H9 (cell line): ENCODE measurements around the gene DENND4B. TPM values are rescaled to one million over a fixed set of nuclear protein-coding genes. Genes with fewer than 3 reads are reported as not detected.

Experiments
- DNase-seq: peaks from one replicate; pipeline ENCODE4 v3.0.0-alpha.2; 2017
- H2AFZ ChIP-seq: one replicate; pipeline ENCODE4 v1.6.1; 2013; ENCODE audit warnings: mild to moderate bottlenecking, low read length, control low read depth, moderate library complexity
- H2AK5ac ChIP-seq: 2 replicates; pipeline ENCODE4 v1.6.1; 2013; ENCODE audit warnings: low read length, control low read depth, mixed read lengths; ENCODE audit not compliant: insufficient read length
- H2BK120ac ChIP-seq: one replicate; pipeline ENCODE4 v1.6.1; 2013; ENCODE audit warnings: low read depth, mild to moderate bottlenecking, low read length, control low read depth, inconsistent platforms; ENCODE audit not compliant: poor library complexity, severe bottlenecking
- H2BK12ac ChIP-seq: 2 replicates; pipeline ENCODE4 v1.6.1; 2013; ENCODE audit warnings: low read length, control low read depth, mixed read lengths, low read depth; ENCODE audit not compliant: insufficient read length
- H2BK15ac ChIP-seq: 2 replicates; pipeline ENCODE4 v1.6.1; 2013; ENCODE audit warnings: low read depth, low read length, control low read depth
- H2BK20ac ChIP-seq: one replicate; pipeline ENCODE4 v1.6.1; 2013; ENCODE audit warnings: low read depth, mild to moderate bottlenecking, low read length, control low read depth, inconsistent platforms; ENCODE audit not compliant: poor library complexity, severe bottlenecking
- H2BK5ac ChIP-seq: 2 replicates; pipeline ENCODE4 v1.6.1; 2013; ENCODE audit warnings: low read length, control low read depth, mixed read lengths; ENCODE audit not compliant: insufficient read length
- H3K14ac ChIP-seq: 2 replicates; pipeline ENCODE4 v1.6.1; 2013; ENCODE audit warnings: low read length, control low read depth; ENCODE audit not compliant: insufficient read depth
- H3K18ac ChIP-seq: 2 replicates; pipeline ENCODE4 v1.6.1; 2013; ENCODE audit warnings: low read depth, mild to moderate bottlenecking, mixed read lengths, low read length, control low read depth; ENCODE audit not compliant: insufficient read length
- H3K23ac ChIP-seq: 2 replicates; pipeline ENCODE4 v1.6.1; 2013; ENCODE audit warnings: low read length, control low read depth, mixed read lengths, low read depth; ENCODE audit not compliant: insufficient read length
- H3K23me2 ChIP-seq: 2 replicates; pipeline ENCODE4 v1.6.1; 2013; ENCODE audit warnings: low read depth, mild to moderate bottlenecking, mixed read lengths, low read length, control low read depth; ENCODE audit not compliant: insufficient read length, poor library complexity, severe bottlenecking
- H3K27ac ChIP-seq: 2 replicates; pipeline ENCODE4 v1.5.1; 2013; ENCODE audit warnings: low read length, control low read depth, mixed read lengths, low read depth; ENCODE audit not compliant: insufficient read length
- H3K27me3 ChIP-seq: 2 replicates; pipeline ENCODE4 v1.6.1; 2013; ENCODE audit warnings: low read length, control low read depth, inconsistent platforms; ENCODE audit not compliant: insufficient read depth
- H3K4ac ChIP-seq: 2 replicates; pipeline ENCODE4 v1.6.1; 2013; ENCODE audit warnings: low read depth, mild to moderate bottlenecking, control low read depth, inconsistent platforms, low read length, moderate library complexity
- H3K4me1 ChIP-seq: 2 replicates; pipeline ENCODE4 v1.6.1; 2013; ENCODE audit warnings: low read length, control low read depth, inconsistent platforms; ENCODE audit not compliant: insufficient read depth
- H3K4me2 ChIP-seq: 2 replicates; pipeline ENCODE4 v1.6.1; 2013; ENCODE audit warnings: low read length, control low read depth, mixed read lengths; ENCODE audit not compliant: insufficient read length, insufficient read depth
- H3K56ac ChIP-seq: 2 replicates; pipeline ENCODE4 v1.6.1; 2013; ENCODE audit warnings: low read depth, mild to moderate bottlenecking, mixed read lengths, low read length, control low read depth; ENCODE audit not compliant: insufficient read length
- H3K79me1 ChIP-seq: 2 replicates; pipeline ENCODE4 v1.6.1; 2013; ENCODE audit warnings: low read depth, mild to moderate bottlenecking, moderate library complexity, low read length, control low read depth, inconsistent platforms; ENCODE audit not compliant: insufficient read depth, poor library complexity, severe bottlenecking
- H3K79me2 ChIP-seq: 2 replicates; pipeline ENCODE4 v1.6.1; 2013; ENCODE audit warnings: low read length, control low read depth, inconsistent platforms; ENCODE audit not compliant: insufficient read depth
- H3K9ac ChIP-seq: 2 replicates; pipeline ENCODE4 v1.6.1; 2013; ENCODE audit warnings: low read length, control low read depth, mixed read lengths; ENCODE audit not compliant: insufficient read length; ENCODE audit errors: extremely low read depth
- H3K9me3 ChIP-seq: one replicate; pipeline ENCODE4 v1.6.1; 2013; ENCODE audit warnings: low read depth, low read length, inconsistent platforms; ENCODE audit not compliant: control insufficient read depth
- H3T11ph ChIP-seq: one replicate; pipeline ENCODE4 v1.6.1; 2013; ENCODE audit warnings: mild to moderate bottlenecking, low read length, control low read depth, inconsistent platforms
- H4K20me1 ChIP-seq: one replicate; pipeline ENCODE4 v1.6.1; 2013; ENCODE audit not compliant: control insufficient read depth, insufficient read length, insufficient read depth
- H4K5ac ChIP-seq: 2 replicates; pipeline ENCODE4 v1.6.1; 2013; ENCODE audit warnings: low read depth, mild to moderate bottlenecking, mixed read lengths, low read length, control low read depth; ENCODE audit not compliant: insufficient read length
- H4K8ac ChIP-seq: replicated peaks from 2 replicates; pipeline ENCODE4 v1.6.1; 2013; ENCODE audit warnings: low read length, control low read depth, mixed read lengths, low read depth; ENCODE audit not compliant: insufficient read length
- H4K91ac ChIP-seq: 2 replicates; pipeline ENCODE4 v1.6.1; 2013; ENCODE audit warnings: low read depth, mild to moderate bottlenecking, moderate library complexity, mixed read lengths, low read length, control low read depth; ENCODE audit not compliant: insufficient read length
- H3K27ac Mint-ChIP-seq, 3 experiments: 2 replicates in 2 of 3; 3 replicates in 1 of 3; pipeline ENCODE4 v1.8.0; 2020 to 2021; ENCODE audit warnings: mixed read lengths in 3 of 3, mild to moderate bottlenecking in 1 of 3, moderate library complexity in 1 of 3
- H3K27me3 Mint-ChIP-seq: 2 replicates; pipeline ENCODE4 v1.8.0; 2021; ENCODE audit warnings: low read depth, mild to moderate bottlenecking, moderate library complexity, mixed read lengths
- H3K36me3 Mint-ChIP-seq, 3 experiments: 2 replicates in 2 of 3; 3 replicates in 1 of 3; pipeline ENCODE4 v1.8.0; 2020 to 2021; ENCODE audit warnings: low read depth in 3 of 3, mixed read lengths in 3 of 3; ENCODE audit not compliant: insufficient read depth in 1 of 3
- H3K4me1 Mint-ChIP-seq, 2 experiments: 2 replicates each; pipeline ENCODE4 v1.8.0; 2020; ENCODE audit warnings: mixed read lengths in 2 of 2
- H3K4me3 Mint-ChIP-seq, 2 experiments: 2 replicates in 1 of 2; 3 replicates in 1 of 2; pipeline ENCODE4 v1.8.0; 2020 to 2021; ENCODE audit warnings: mild to moderate bottlenecking in 2 of 2, mixed read lengths in 2 of 2, moderate library complexity in 1 of 2
- H3K9me3 Mint-ChIP-seq, 2 experiments: 2 replicates in 1 of 2; 3 replicates in 1 of 2; pipeline ENCODE4 v1.8.0; 2020; ENCODE audit warnings: mild to moderate bottlenecking in 2 of 2, mixed read lengths in 2 of 2, moderate library complexity in 1 of 2
- WGBS: extraction: QIAGEN DNeasy Blood & Tissue Kit; methylation state at CpG from one replicate; pipeline ENCODE4 v1.1.7; 2013; ENCODE audit warnings: missing lambda C conversion rate, low lambda C conversion rate, mixed read lengths; ENCODE audit not compliant: insufficient read length; ENCODE audit errors: extremely low coverage; 5-methylcytosine and 5-hydroxymethylcytosine counted together
- total RNA-seq: library from RNA; stranded (reverse); gene quantifications from 2 replicates; pipeline ENCODE4 v1.2.1, GENCODE V29; 2021
- TF ChIP-seq, protein P1 (sequence below): fragments of 200-600 bp; sonication (generic); conservative IDR thresholded peaks from 3 replicates; pipeline ENCODE4 v1.8.0; 2021; ENCODE audit warnings: antibody characterized with exemption, mild to moderate bottlenecking

Gene DENND4B
- total RNA-seq, 1 experiment from 2014 or later = 84.6 TPM

DNA sequence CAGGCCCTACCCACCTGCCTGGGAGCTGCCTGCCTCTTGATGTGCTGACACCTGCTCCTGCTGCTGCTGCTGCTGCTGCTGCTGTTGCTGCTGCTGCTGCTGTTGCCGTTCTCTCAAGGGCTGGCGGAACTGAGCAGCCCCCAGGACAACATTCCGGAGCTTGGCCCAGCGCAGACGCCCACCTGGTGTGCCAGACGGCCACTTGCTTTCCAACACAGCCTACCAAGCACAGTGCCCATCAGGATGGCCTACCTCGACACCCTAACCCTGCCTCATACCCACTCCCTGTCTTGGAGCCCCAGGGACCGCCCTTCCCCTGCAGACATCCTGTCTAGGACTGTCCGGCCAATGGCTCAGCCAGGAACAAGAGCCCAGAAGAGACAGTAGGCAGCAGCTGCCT, 11.8 kb downstream of the DENND4B start:
- no peak overlapping the region for H3K18ac ChIP-seq
- no peaks in the 10 kb centered on the region for H3K9me3 ChIP-seq
- no peaks in the 10 kb centered on the region for H3K27me3 ChIP-seq
- H3K14ac ChIP-seq = no peak overlapping the region
- no peak overlapping the region; a peak in 1 of 5 replicates for H3K4me3 Mint-ChIP-seq
- H3K79me2 ChIP-seq = no peaks in the 10 kb centered on the region
- no peak overlapping the region for H4K8ac ChIP-seq
- DNase-seq = no peak
- no peak overlapping the region for H4K5ac ChIP-seq
- no peak overlapping the region for H4K91ac ChIP-seq
- H2BK120ac ChIP-seq = no peak overlapping the region
- no peak overlapping the region for H2BK20ac ChIP-seq
- TF ChIP-seq, protein P1, sequence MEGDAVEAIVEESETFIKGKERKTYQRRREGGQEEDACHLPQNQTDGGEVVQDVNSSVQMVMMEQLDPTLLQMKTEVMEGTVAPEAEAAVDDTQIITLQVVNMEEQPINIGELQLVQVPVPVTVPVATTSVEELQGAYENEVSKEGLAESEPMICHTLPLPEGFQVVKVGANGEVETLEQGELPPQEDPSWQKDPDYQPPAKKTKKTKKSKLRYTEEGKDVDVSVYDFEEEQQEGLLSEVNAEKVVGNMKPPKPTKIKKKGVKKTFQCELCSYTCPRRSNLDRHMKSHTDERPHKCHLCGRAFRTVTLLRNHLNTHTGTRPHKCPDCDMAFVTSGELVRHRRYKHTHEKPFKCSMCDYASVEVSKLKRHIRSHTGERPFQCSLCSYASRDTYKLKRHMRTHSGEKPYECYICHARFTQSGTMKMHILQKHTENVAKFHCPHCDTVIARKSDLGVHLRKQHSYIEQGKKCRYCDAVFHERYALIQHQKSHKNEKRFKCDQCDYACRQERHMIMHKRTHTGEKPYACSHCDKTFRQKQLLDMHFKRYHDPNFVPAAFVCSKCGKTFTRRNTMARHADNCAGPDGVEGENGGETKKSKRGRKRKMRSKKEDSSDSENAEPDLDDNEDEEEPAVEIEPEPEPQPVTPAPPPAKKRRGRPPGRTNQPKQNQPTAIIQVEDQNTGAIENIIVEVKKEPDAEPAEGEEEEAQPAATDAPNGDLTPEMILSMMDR = no peak
- H3K4ac ChIP-seq = no peak overlapping the region
- H3K4me1 ChIP-seq = no peaks in the 10 kb centered on the region
- H3K9me3 Mint-ChIP-seq = no peaks in the 10 kb centered on the region
- H4K20me1 ChIP-seq = peaks cover 3% of the 10 kb centered on the region
- H3K27ac ChIP-seq = no peak overlapping the region
- no peak overlapping the region for H3K27ac Mint-ChIP-seq
- no peak overlapping the region for H2AFZ ChIP-seq
- no peaks in the 10 kb centered on the region for H3K79me1 ChIP-seq
- no peaks in the 10 kb centered on the region for H3K4me1 Mint-ChIP-seq
- no peak overlapping the region for H2BK5ac ChIP-seq
- H3K56ac ChIP-seq = no peak overlapping the region
- H2AK5ac ChIP-seq = no peak overlapping the region
- no peaks in the 10 kb centered on the region for H3K23me2 ChIP-seq
- H3K27me3 Mint-ChIP-seq = no peaks in the 10 kb centered on the region
- no peak overlapping the region for H3K4me2 ChIP-seq
- no peak overlapping the region for H2BK15ac ChIP-seq
- no peak overlapping the region for H3T11ph ChIP-seq
- no peak overlapping the region for H3K23ac ChIP-seq
- no peak overlapping the region for H3K9ac ChIP-seq
- H3K36me3 Mint-ChIP-seq = peaks cover 46 to 84% (median 77%) of the 10 kb centered on the region in 3 experiments
- H2BK12ac ChIP-seq = no peak overlapping the region
- no CpG with 5 or more reads among the region's 9 CpGs for whole genome bisulfite sequencing
